ENCODE results near the gene PDF.

Gene PDF, protein sequence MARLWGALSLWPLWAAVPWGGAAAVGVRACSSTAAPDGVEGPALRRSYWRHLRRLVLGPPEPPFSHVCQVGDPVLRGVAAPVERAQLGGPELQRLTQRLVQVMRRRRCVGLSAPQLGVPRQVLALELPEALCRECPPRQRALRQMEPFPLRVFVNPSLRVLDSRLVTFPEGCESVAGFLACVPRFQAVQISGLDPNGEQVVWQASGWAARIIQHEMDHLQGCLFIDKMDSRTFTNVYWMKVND
- long read RNA-seq, transcript PDF-201 (2 exons, 1,158 nt): major isoform, 11 of 11 reads
- long read RNA-seq, partial matches to known transcripts: 0 of 11 reads
- long read RNA-seq, other reads (novel, unspliced or antisense): 0 of 11 reads

DNA sequence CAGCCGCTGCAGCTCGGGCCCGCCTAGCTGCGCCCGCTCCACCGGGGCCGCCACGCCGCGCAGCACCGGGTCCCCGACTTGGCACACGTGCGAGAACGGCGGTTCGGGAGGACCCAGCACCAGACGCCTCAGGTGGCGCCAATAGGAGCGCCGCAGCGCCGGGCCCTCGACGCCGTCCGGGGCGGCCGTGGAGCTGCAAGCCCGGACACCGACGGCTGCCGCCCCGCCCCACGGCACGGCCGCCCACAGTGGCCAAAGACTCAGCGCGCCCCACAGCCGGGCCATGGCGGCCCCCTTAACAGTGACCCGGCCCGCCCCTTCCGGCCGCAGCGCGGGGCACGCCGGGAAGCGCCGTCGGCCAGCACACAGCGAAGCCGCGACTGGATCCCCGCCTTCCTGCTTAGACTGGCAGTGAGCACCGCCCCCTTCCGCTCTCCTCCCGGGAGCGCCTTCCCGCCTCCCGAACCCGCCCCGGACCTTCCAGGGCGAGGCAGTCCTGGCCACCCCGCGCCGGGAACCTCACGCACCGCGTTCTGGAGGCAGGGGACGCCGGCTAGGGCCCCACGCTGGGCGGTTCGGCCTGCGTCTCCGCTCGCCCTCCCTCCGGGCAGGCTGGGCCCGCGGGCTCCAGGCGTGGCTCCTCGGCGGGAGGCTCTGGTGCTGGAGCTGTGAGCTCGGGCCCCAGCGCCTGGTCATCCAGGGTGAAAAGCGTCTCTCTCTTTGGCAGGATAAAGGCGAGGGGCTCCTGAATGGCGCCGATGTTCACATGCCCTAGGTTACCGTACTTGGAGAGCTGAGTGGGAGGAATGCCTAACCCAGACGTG is at the start of gene PDF:
PDF (minus strand) TSS at position 303 of the 824 bp plus-strand sequence; CDS start at position 285, 18 bp downstream.
- TF ChIP-seq, protein P1, sequence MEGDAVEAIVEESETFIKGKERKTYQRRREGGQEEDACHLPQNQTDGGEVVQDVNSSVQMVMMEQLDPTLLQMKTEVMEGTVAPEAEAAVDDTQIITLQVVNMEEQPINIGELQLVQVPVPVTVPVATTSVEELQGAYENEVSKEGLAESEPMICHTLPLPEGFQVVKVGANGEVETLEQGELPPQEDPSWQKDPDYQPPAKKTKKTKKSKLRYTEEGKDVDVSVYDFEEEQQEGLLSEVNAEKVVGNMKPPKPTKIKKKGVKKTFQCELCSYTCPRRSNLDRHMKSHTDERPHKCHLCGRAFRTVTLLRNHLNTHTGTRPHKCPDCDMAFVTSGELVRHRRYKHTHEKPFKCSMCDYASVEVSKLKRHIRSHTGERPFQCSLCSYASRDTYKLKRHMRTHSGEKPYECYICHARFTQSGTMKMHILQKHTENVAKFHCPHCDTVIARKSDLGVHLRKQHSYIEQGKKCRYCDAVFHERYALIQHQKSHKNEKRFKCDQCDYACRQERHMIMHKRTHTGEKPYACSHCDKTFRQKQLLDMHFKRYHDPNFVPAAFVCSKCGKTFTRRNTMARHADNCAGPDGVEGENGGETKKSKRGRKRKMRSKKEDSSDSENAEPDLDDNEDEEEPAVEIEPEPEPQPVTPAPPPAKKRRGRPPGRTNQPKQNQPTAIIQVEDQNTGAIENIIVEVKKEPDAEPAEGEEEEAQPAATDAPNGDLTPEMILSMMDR (IDR thresholded peaks at IDR 0.05; ENCODE audit: insufficient read depth, low read length): no peak
- peak; percentile 57; the same call in 1 of the 2 replicates for TF ChIP-seq GABPA (IDR thresholded peaks at IDR 0.05; ENCODE audit: low read depth)
- TF ChIP-seq SPI1 (IDR thresholded peaks at IDR 0.05; ENCODE audit: borderline replicate concordance, low read depth): peak; percentile 30; the same call in 1 of the 2 replicates
- peak; percentile 70 for TF ChIP-seq POLR2AphosphoS5 (IDR thresholded peaks at IDR 0.05; ENCODE audit: low read depth)
- H3K27me3 ChIP-seq (ENCODE audit: insufficient read depth, poor library complexity, severe bottlenecking): no peaks in the 10 kb centered on the region
- peak within 1 kb of the TSS; percentile 85 for H3K4me3 ChIP-seq (replicated peaks; ENCODE audit: insufficient read depth, low read length)
- DNase-seq (ENCODE audit: low read depth in 1 of 2, low spot score in 1 of 2): peak; percentile 86 to 93
- peak within 1 kb of the TSS; percentile 70 for H3K27ac ChIP-seq (replicated peaks)

DNA sequence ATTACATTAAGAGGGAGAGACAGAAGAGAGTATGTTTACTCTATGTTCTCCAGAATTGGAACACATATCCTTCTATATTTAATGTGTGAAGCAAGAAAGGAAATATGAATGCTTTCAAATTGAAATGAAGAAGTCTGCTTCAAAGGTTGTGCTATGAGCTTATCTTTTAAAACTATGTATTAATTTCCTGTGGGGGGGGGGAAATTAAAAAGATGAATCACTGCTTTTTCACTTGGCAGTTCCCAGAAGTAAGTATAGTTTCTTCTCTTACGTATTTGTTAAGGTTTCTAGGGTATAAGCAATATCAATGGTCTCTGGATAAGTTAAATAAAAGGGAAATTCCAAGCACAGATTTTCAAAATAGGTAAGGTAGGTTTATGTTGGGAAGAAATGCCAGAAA is 48.4 kb upstream of the PDF start:
- no peak for DNase-seq (ENCODE audit: low read depth in 1 of 2, low spot score in 1 of 2)
- Histone ChIP-seq H3K27me3 (ENCODE audit: insufficient read depth, poor library complexity, severe bottlenecking) (no peaks in the 10 kb centered on the region), H3K4me3 (replicated peaks; ENCODE audit: insufficient read depth, low read length) (no peak overlapping the region), H3K27ac (replicated peaks) (no peak overlapping the region)
- TF ChIP-seq POLR2AphosphoS5 (IDR thresholded peaks at IDR 0.05; ENCODE audit: low read depth) (no peak), GABPA (IDR thresholded peaks at IDR 0.05; ENCODE audit: low read depth) (no peak), SPI1 (IDR thresholded peaks at IDR 0.05; ENCODE audit: borderline replicate concordance, low read depth) (no peak)
- TF ChIP-seq, protein P2, sequence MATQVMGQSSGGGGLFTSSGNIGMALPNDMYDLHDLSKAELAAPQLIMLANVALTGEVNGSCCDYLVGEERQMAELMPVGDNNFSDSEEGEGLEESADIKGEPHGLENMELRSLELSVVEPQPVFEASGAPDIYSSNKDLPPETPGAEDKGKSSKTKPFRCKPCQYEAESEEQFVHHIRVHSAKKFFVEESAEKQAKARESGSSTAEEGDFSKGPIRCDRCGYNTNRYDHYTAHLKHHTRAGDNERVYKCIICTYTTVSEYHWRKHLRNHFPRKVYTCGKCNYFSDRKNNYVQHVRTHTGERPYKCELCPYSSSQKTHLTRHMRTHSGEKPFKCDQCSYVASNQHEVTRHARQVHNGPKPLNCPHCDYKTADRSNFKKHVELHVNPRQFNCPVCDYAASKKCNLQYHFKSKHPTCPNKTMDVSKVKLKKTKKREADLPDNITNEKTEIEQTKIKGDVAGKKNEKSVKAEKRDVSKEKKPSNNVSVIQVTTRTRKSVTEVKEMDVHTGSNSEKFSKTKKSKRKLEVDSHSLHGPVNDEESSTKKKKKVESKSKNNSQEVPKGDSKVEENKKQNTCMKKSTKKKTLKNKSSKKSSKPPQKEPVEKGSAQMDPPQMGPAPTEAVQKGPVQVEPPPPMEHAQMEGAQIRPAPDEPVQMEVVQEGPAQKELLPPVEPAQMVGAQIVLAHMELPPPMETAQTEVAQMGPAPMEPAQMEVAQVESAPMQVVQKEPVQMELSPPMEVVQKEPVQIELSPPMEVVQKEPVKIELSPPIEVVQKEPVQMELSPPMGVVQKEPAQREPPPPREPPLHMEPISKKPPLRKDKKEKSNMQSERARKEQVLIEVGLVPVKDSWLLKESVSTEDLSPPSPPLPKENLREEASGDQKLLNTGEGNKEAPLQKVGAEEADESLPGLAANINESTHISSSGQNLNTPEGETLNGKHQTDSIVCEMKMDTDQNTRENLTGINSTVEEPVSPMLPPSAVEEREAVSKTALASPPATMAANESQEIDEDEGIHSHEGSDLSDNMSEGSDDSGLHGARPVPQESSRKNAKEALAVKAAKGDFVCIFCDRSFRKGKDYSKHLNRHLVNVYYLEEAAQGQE (IDR thresholded peaks at IDR 0.05; ENCODE audit: insufficient replicate concordance, low read depth): no peak
- TF ChIP-seq, protein P1 (IDR thresholded peaks at IDR 0.05; ENCODE audit: insufficient read depth, low read length): no peak

DNA sequence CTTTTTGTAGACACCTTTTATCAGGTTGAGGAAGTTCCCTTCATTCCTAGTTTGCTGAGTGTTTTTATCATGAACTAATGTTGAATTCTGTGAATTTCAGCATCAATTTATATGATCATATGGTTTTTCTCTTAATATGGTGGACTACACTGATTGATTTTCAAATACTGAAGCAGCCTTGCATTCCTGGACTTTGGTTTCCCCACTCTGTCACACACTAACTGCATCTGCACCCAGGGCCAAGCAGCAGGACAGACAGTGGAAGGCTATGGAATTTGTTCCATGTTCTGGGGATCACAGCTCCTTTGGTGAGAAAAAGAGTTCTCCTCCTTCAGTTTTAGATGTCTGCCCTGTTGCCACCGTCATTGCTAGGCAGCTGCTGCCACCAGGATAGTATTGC is 47.6 kb upstream of the PDF start:
- no peak for TF ChIP-seq SPI1 (IDR thresholded peaks at IDR 0.05; ENCODE audit: borderline replicate concordance, low read depth)
- TF ChIP-seq, protein P1 (IDR thresholded peaks at IDR 0.05; ENCODE audit: insufficient read depth, low read length): no peak
- TF ChIP-seq, protein P2 (IDR thresholded peaks at IDR 0.05; ENCODE audit: insufficient replicate concordance, low read depth): no peak
- TF ChIP-seq GABPA (IDR thresholded peaks at IDR 0.05; ENCODE audit: low read depth): no peak
- TF ChIP-seq POLR2AphosphoS5 (IDR thresholded peaks at IDR 0.05; ENCODE audit: low read depth): no peak
- Histone ChIP-seq H3K27ac (replicated peaks) (no peak overlapping the region), H3K27me3 (ENCODE audit: insufficient read depth, poor library complexity, severe bottlenecking) (no peaks in the 10 kb centered on the region), H3K4me3 (replicated peaks; ENCODE audit: insufficient read depth, low read length) (no peak overlapping the region)
- DNase-seq (ENCODE audit: low read depth in 1 of 2, low spot score in 1 of 2): no peak
